Mesendoderm (in vitro differentiated cells): ENCODE results near the gene ZP3.
"Not testable (repeated sequence)": the region's sequence is repeated elsewhere in the genome, so short reads cannot be mapped to it uniquely, and the experiment has no call there.

Source experiments
- DNase-seq: peaks from one replicate; pipeline ENCODE4 v3.0.0; 2013
- H2AK5ac ChIP-seq: 2 replicates; pipeline ENCODE4 v1.6.1; 2013; ENCODE audit warnings: low read length, inconsistent platforms
- H2BK120ac ChIP-seq: 2 replicates; pipeline ENCODE4 v1.6.1; 2013; ENCODE audit warnings: low read depth, mild to moderate bottlenecking, low read length, moderate library complexity, mixed read lengths
- H2BK15ac ChIP-seq: replicated peaks from 2 replicates; pipeline ENCODE4 v1.6.1; 2013; ENCODE audit warnings: low read depth, mild to moderate bottlenecking, moderate library complexity
- H2BK5ac ChIP-seq: 2 replicates; pipeline ENCODE4 v1.6.1; 2013; ENCODE audit warnings: low read length, inconsistent platforms
- H3K18ac ChIP-seq: 2 replicates; pipeline ENCODE4 v1.6.1; 2013; ENCODE audit warnings: mild to moderate bottlenecking, low read length, mixed read lengths
- H3K23ac ChIP-seq: one replicate; pipeline ENCODE4 v1.6.1; 2013; ENCODE audit warnings: low read length
- H3K27ac ChIP-seq: 2 replicates; pipeline ENCODE4 v1.5.1; 2013; ENCODE audit warnings: low read depth, mild to moderate bottlenecking, inconsistent platforms, low read length, moderate library complexity
- H3K27me3 ChIP-seq: 2 replicates; pipeline ENCODE4 v1.6.1; 2013; ENCODE audit warnings: low read length, control low read depth, mild to moderate bottlenecking, inconsistent platforms; ENCODE audit not compliant: insufficient read depth, poor library complexity
- H3K36me3 ChIP-seq: 2 replicates; pipeline ENCODE4 v1.6.1; 2013; ENCODE audit warnings: low read length, inconsistent platforms; ENCODE audit not compliant: control insufficient read depth, insufficient read depth
- H3K4ac ChIP-seq: one replicate; pipeline ENCODE4 v1.6.1; 2013; ENCODE audit warnings: low read depth, mild to moderate bottlenecking, low read length, moderate library complexity
- H3K4me1 ChIP-seq: 2 replicates; pipeline ENCODE4 v1.6.1; 2013; ENCODE audit warnings: low read depth, low read length, inconsistent platforms; ENCODE audit not compliant: control insufficient read depth
- H3K4me2 ChIP-seq: 2 replicates; pipeline ENCODE4 v1.6.1; 2013; ENCODE audit warnings: low read length
- H3K4me3 ChIP-seq: 2 replicates; pipeline ENCODE4 v1.5.1; 2013; ENCODE audit warnings: mild to moderate bottlenecking, low read length
- H3K56ac ChIP-seq: one replicate; pipeline ENCODE4 v1.6.1; 2013; ENCODE audit warnings: low read length
- H3K79me1 ChIP-seq: 2 replicates; pipeline ENCODE4 v1.6.1; 2013; ENCODE audit warnings: low read length, inconsistent platforms
- H3K79me2 ChIP-seq: 2 replicates; pipeline ENCODE4 v1.6.1; 2013; ENCODE audit warnings: mild to moderate bottlenecking, low read length; ENCODE audit not compliant: control insufficient read depth, insufficient read depth
- H3K9ac ChIP-seq: 2 replicates; pipeline ENCODE4 v1.6.1; 2013; ENCODE audit warnings: low read length, inconsistent platforms
- H4K5ac ChIP-seq: one replicate; pipeline ENCODE4 v1.6.1; 2013; ENCODE audit warnings: low read length
- H4K8ac ChIP-seq: one replicate; pipeline ENCODE4 v1.6.1; 2013; ENCODE audit warnings: low read depth, mild to moderate bottlenecking, control low read depth, low read length, moderate library complexity
- WGBS: extraction: QIAGEN DNeasy Blood & Tissue Kit; methylation state at CpG from one replicate; pipeline ENCODE4 v1.1.7; 2013; ENCODE audit warnings: low lambda C conversion rate, missing lambda C conversion rate; ENCODE audit not compliant: insufficient coverage; ENCODE audit errors: extremely low coverage; 5-methylcytosine and 5-hydroxymethylcytosine counted together

Gene ZP3

DNA sequence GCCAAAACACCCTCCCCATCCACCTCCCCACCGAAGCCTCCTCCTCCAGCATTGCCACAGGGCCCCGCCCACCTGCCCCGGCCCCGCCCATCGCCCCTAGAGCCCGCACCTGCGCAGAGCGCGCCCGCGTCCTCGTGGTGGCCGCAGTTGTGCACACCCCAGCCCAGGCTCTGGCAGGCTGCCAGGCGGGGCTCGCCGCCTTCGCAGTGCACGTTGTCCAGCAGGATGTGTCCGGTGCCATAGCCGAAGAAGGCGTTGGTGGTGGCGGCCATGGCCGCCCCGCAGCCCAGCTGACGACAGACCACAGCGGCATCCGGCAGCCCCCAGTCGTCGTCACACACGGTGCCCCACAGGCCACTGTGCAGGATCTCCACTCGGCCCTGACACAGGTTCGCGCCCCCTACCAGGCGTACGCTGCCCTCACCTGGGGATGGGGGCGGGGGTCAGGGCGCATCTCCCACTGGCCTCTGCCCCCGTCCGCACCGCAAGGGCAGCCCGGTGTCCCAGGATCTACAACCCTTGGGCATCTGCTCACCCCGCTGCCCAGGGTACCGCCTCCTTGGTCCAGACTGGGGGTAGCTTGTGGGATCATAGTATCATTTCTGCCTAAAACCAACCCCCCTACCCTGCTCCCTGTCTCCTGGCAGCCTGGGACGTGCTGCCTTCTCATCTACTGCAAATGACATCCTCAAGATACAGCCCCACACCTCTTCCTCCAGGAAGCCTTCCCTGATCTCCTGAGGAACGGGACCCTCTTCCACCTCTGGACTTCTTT lies 27.2 kb upstream of the ZP3 start:
- Histone ChIP-seq H2AK5ac (no peak overlapping the region), H3K18ac (no peak overlapping the region), H3K27ac (no peak overlapping the region), H3K9ac (peak overlapping the region; percentile 48), H2BK15ac (no peak overlapping the region), H3K4me2 (peak overlapping the region; percentile 48), H3K79me2 (no peaks in the 10 kb centered on the region), H4K5ac (no peak overlapping the region), H3K27me3 (no peaks in the 10 kb centered on the region), H3K36me3 (no peaks in the 10 kb centered on the region), H3K56ac (peak overlapping the region; percentile 85), H3K4me3 (no peak overlapping the region), H3K79me1 (no peaks in the 10 kb centered on the region), H4K8ac (no peak overlapping the region), H2BK120ac (no peak overlapping the region), H3K4ac (no peak overlapping the region), H3K23ac (no peak overlapping the region), H3K4me1 (peaks cover 3% of the 10 kb centered on the region), H2BK5ac (no peak overlapping the region)
- WGBS: no CpG with 5 or more reads among the region's 45 CpGs
- DNase-seq: peak; percentile 68

DNA sequence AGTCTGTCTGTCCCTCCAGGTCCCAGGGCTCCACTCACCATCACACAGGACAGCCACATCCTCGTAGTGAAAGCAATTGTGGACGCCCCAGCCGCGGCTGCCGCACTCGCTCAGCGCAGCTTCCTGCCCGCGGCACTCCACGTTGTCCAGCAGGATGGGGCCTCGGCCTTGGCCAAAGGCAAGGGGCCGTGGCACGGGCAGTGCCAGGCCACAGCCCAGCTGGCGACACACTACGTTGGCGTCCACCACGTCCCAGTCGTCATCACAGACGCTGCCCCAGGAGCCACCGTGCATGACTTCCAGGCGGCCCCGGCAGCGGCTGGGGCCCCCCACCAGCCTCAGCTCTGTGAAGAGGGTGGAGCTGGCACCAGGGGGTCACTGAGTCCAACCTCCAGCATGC lies 24.5 kb upstream of the ZP3 start:
- no peaks in the 10 kb centered on the region for H3K4me1 ChIP-seq
- H3K4me2 ChIP-seq: no peak overlapping the region
- no peaks in the 10 kb centered on the region for H3K27me3 ChIP-seq
- H3K79me1 ChIP-seq: no peaks in the 10 kb centered on the region
- no peaks in the 10 kb centered on the region for H3K79me2 ChIP-seq
- H3K56ac ChIP-seq: no peak overlapping the region
- H3K23ac ChIP-seq: no peak overlapping the region
- H3K4ac ChIP-seq: no peak overlapping the region
- H2BK15ac ChIP-seq: no peak overlapping the region
- H3K9ac ChIP-seq: no peak overlapping the region
- no peak overlapping the region for H2BK120ac ChIP-seq
- WGBS: no CpG with 5 or more reads among the region's 23 CpGs
- no peak overlapping the region for H3K4me3 ChIP-seq
- H3K27ac ChIP-seq: no peak overlapping the region
- no peak overlapping the region for H2BK5ac ChIP-seq
- no peaks in the 10 kb centered on the region for H3K36me3 ChIP-seq
- no peak overlapping the region for H2AK5ac ChIP-seq
- no peak overlapping the region for H4K8ac ChIP-seq
- no peak overlapping the region for H4K5ac ChIP-seq
- DNase-seq: no peak
- no peak overlapping the region for H3K18ac ChIP-seq

DNA sequence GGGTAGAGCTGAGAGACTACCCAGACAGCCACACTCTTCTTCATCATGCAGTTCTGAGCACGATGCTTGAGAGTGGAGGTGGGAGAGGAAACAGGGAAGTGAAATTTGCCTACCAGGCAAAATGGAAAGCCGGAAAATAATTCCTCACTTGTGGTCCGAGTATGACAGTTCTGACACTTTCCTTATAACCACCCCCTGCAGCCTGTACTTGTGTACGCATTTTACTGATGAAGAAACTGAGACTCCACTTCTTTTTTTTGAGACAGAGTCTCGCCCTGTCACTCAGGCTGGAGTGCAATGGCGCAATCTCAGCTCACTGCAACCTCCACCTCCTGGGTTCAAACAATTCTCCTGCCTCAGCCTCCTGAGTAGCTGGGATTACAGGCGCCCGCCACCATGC lies 21.7 kb upstream of the ZP3 start:
- not testable (repeated sequence) for H3K36me3 ChIP-seq, H3K4me2 ChIP-seq, H2BK15ac ChIP-seq, DNase-seq, H3K79me1 ChIP-seq, H3K9ac ChIP-seq, H4K8ac ChIP-seq, H2BK120ac ChIP-seq, H3K4ac ChIP-seq, H3K27me3 ChIP-seq, H3K79me2 ChIP-seq, H3K23ac ChIP-seq, H3K4me1 ChIP-seq, H3K18ac ChIP-seq, H3K4me3 ChIP-seq, H2BK5ac ChIP-seq, H2AK5ac ChIP-seq, H4K5ac ChIP-seq, H3K56ac ChIP-seq, H3K27ac ChIP-seq
- WGBS: no CpG with 5 or more reads among the region's 8 CpGs

DNA sequence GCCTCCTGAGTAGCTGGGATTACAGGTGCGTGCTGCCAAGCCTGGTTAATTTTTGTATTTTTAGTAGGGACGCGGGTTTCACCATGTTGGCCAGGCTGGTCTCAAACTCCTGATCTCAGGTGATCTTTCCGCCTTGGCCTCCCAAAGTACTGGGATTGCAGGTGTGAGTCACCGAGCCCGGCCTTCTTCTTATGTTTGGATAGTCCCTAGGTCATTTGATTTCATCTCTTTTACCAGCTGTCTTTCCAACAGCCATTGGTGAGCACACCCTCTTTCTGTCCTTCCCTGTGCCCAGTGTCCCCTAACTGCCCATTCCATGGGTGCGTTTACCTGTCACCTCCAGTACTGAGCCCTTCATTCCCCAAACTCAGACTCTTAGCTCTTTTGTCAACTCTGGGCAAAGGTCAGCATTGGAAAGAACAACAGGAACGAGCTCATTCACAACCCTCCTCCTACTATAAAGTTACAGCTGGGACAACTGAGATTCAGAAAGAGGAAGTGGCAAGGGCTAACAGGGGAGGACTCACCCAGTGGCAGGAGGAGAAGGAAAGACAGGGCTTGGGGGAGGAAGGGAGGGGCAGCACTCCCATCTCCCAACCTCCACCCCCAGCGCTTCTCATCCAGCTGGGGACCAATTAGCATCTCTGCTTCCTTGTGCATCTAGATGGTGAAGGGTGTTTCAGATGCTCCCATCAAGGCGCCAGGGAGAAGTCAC lies 20.8 kb upstream of the ZP3 start:
- no peak overlapping the region for H4K8ac ChIP-seq
- H4K5ac ChIP-seq: no peak overlapping the region
- H2BK15ac ChIP-seq: no peak overlapping the region
- H3K56ac ChIP-seq: no peak overlapping the region
- no peak overlapping the region for H2BK120ac ChIP-seq
- no peak overlapping the region for H3K4me2 ChIP-seq
- no peak overlapping the region for H3K18ac ChIP-seq
- H3K23ac ChIP-seq: no peak overlapping the region
- H3K9ac ChIP-seq: no peak overlapping the region
- no peaks in the 10 kb centered on the region for H3K27me3 ChIP-seq
- no peak overlapping the region for H2BK5ac ChIP-seq
- no peaks in the 10 kb centered on the region for H3K4me1 ChIP-seq
- no peak overlapping the region for H3K4me3 ChIP-seq
- no peaks in the 10 kb centered on the region for H3K79me2 ChIP-seq
- no peak overlapping the region for H3K27ac ChIP-seq
- no peak overlapping the region for H2AK5ac ChIP-seq
- H3K79me1 ChIP-seq: no peaks in the 10 kb centered on the region
- no peaks in the 10 kb centered on the region for H3K36me3 ChIP-seq
- no peak overlapping the region for H3K4ac ChIP-seq
- no peak for DNase-seq
- no CpG with 5 or more reads among the region's 10 CpGs for WGBS

DNA sequence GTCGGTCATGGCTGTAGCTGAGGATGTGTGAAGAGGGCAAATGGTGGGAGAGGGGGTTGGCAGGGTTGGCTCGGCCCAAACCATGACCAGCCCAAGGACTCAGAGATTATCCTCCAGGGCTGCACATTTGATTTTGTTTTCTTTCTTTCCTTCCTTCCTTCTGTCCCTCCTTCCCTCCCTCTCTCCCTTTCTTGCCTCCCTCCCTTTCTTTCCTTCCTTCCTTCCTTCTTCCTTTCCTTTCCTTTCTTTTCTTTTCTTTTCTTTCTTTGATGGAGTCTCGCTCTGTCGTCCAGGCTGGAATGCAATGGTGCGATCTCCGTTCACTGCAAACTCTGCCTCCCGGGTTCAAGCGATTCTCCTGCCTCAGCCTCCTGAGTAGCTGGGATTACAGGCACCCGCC lies 19.0 kb upstream of the ZP3 start:
- Histone ChIP-seq H3K4me2 (no peak overlapping the region), H3K27me3 (no peaks in the 10 kb centered on the region), H3K36me3 (no peaks in the 10 kb centered on the region), H2BK15ac (no peak overlapping the region), H2AK5ac (no peak overlapping the region), H3K4me1 (no peaks in the 10 kb centered on the region), H3K18ac (no peak overlapping the region), H3K23ac (no peak overlapping the region), H2BK120ac (no peak overlapping the region), H3K79me2 (no peaks in the 10 kb centered on the region), H2BK5ac (no peak overlapping the region), H3K79me1 (no peaks in the 10 kb centered on the region), H3K56ac (no peak overlapping the region), H4K5ac (no peak overlapping the region), H3K4ac (no peak overlapping the region), H4K8ac (no peak overlapping the region), H3K27ac (no peak overlapping the region), H3K4me3 (no peak overlapping the region), H3K9ac (no peak overlapping the region)
- no peak for DNase-seq
- WGBS: no CpG with 5 or more reads among the region's 9 CpGs
